AG04449 (cell line): Measurements from ENCODE around the gene ERP44.

Source experiments
- CTCF ChIA-PET: fragments of 350-600 bp; formaldehyde crosslinking; extraction: SDS; loops from one replicate; lab custom pipeline; 2021; ENCODE audit warnings: antibody characterized with exemption; lab: Yijun Ruan, JAX
- POLR2A ChIA-PET: fragments of 400-600, 350-600 bp; formaldehyde crosslinking; extraction: SDS; loops from one replicate; lab custom pipeline; 2020; ENCODE audit warnings: antibody characterized with exemption, inconsistent platforms; lab: Yijun Ruan, JAX
- DNase-seq: peaks from one replicate; pipeline ENCODE4 v3.0.0-alpha.2; 2010; ENCODE audit warnings: low read depth, low spot score
- H3K4me3 ChIP-seq: 2 replicates; pipeline ENCODE4 v1.5.1; 2011; ENCODE audit warnings: low read depth, mild to moderate bottlenecking, control low read depth, low read length
- CTCF ChIP-seq: IDR thresholded peaks from one replicate; pipeline ENCODE4 v1.5.1; 2011; ENCODE audit warnings: mild to moderate bottlenecking, moderate library complexity, low read length, control low read depth, inconsistent platforms; ENCODE audit not compliant: insufficient read depth; ENCODE audit errors: missing control alignments

Gene ERP44

GRCh38 chr9:100027543-100027942 lies 71.3 kb downstream of the ERP44 start:
- ChIA-PET CTCF (interaction anchor here (0.6 to 4.2 kb wide), 26 partner anchors 8 to 1360 kb away, joined by 3 to 50 read pairs (median 4); no protein-coding TSS in a partner anchor), POLR2A (no interaction called here)
- TF ChIP-seq CTCF = no peak
- DNase-seq = no peak
- no peak overlapping the region for H3K4me3 ChIP-seq

GRCh38 chr9:100021931-100022330 lies 76.9 kb downstream of the ERP44 start:
- DNase-seq = no peak
- TF ChIP-seq CTCF = no peak
- ChIA-PET CTCF (interaction anchor here (0.9 kb wide), 1 partner anchor 837 kb away, joined by 6 read pairs; no protein-coding TSS in a partner anchor), POLR2A (no interaction called here)
- no peak overlapping the region for H3K4me3 ChIP-seq

- CTCF ChIA-PET = no interaction called here
- no peak for TF ChIP-seq CTCF
- H3K4me3 ChIP-seq = no peak overlapping the region
- POLR2A ChIA-PET = no interaction called here
- no peak for DNase-seq
These were observed 78.5 kb downstream of the ERP44 start for GRCh38 chr9:100020121-100020795.

GRCh38 chr9:100019541-100019940 lies 79.3 kb downstream of the ERP44 start:
- no peak overlapping the region for H3K4me3 ChIP-seq
- ChIA-PET POLR2A (no interaction called here), CTCF (interaction anchor here (0.7 kb wide), 1 partner anchor 9 kb away, joined by 3 read pairs; no protein-coding TSS in a partner anchor)
- TF ChIP-seq CTCF = no peak
- DNase-seq = no peak

- no peak overlapping the region for H3K4me3 ChIP-seq
- CTCF ChIA-PET = interaction anchor here (2.4 to 4.5 kb wide), 2 partner anchors 13 to 830 kb away, joined by 13 to 23 read pairs; no protein-coding TSS in a partner anchor
- POLR2A ChIA-PET = no interaction called here
- no peak for TF ChIP-seq CTCF
- DNase-seq = no peak
These were observed 84.0 kb downstream of the ERP44 start for GRCh38 chr9:100014846-100015245.

GRCh38 chr9:100013573-100013972 lies 85.2 kb downstream of the ERP44 start:
- TF ChIP-seq CTCF = no peak
- POLR2A ChIA-PET = no interaction called here
- no peak overlapping the region for H3K4me3 ChIP-seq
- DNase-seq = no peak
- CTCF ChIA-PET = interaction anchor here (1.0 to 4.5 kb wide), 7 partner anchors 10 to 828 kb away, joined by 3 to 23 read pairs (median 8); no protein-coding TSS in a partner anchor
